ENCODE data around the gene OR51T1.

OR51T1 gene

GRCh38 chr11:4886186-4886585 is 4.5 kb downstream of the OR51T1 start:
- Histone ChIP-seq H3K27ac (ENCODE audit: low read depth, low read length) (no peak overlapping the region), H3K9ac (ENCODE audit: low read length) (no peak overlapping the region), H3K27me3 (ENCODE audit: control insufficient read depth in 1 of 2, insufficient read depth in 2 of 2, low read length in 2 of 2) (no peaks in the 10 kb centered on the region), H3K9me3 (ENCODE audit: low read length) (no peaks in the 10 kb centered on the region), H3K4me1 (ENCODE audit: insufficient read depth, low read length) (no peaks in the 10 kb centered on the region), H3K4me3 (ENCODE audit: low read depth in 1 of 2, low read length in 2 of 2) (no peak overlapping the region), H3K36me3 (ENCODE audit: insufficient read depth, low read length) (no peaks in the 10 kb centered on the region)

GRCh38 chr11:4887591-4887990 is 5.9 kb downstream of the OR51T1 start:
- no peaks in the 10 kb centered on the region for H3K9me3 ChIP-seq (ENCODE audit: low read length)
- H3K4me1 ChIP-seq (ENCODE audit: insufficient read depth, low read length), result no peaks in the 10 kb centered on the region
- H3K27ac ChIP-seq (ENCODE audit: low read depth, low read length), result no peak overlapping the region
- no peaks in the 10 kb centered on the region for H3K27me3 ChIP-seq (ENCODE audit: control insufficient read depth in 1 of 2, insufficient read depth in 2 of 2, low read length in 2 of 2)
- no peak overlapping the region for H3K4me3 ChIP-seq (ENCODE audit: low read depth in 1 of 2, low read length in 2 of 2)
- no peaks in the 10 kb centered on the region for H3K36me3 ChIP-seq (ENCODE audit: insufficient read depth, low read length)
- H3K9ac ChIP-seq (ENCODE audit: low read length), result no peak overlapping the region

DNA sequence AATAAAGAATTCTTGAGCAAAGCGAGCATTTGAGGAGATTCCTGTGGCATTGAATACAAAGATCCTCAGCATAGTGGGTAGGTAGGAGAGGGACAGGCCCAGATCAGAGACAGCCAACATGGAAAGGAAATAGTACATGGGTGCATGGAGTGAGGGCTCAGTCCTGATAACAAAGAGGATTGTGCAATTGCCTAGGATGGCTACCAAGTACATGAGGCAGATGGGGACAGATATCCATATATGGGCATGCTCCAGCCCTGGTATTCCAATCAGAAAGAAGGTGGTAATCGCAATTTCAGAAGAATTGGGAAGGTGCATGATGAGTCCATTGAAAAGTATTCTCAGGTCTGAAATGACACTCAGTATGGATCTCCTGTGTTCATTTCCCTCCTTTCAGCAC is 8.6 kb downstream of the OR51T1 start:
- H3K36me3 ChIP-seq (ENCODE audit: insufficient read depth, low read length), result no peaks in the 10 kb centered on the region

DNA sequence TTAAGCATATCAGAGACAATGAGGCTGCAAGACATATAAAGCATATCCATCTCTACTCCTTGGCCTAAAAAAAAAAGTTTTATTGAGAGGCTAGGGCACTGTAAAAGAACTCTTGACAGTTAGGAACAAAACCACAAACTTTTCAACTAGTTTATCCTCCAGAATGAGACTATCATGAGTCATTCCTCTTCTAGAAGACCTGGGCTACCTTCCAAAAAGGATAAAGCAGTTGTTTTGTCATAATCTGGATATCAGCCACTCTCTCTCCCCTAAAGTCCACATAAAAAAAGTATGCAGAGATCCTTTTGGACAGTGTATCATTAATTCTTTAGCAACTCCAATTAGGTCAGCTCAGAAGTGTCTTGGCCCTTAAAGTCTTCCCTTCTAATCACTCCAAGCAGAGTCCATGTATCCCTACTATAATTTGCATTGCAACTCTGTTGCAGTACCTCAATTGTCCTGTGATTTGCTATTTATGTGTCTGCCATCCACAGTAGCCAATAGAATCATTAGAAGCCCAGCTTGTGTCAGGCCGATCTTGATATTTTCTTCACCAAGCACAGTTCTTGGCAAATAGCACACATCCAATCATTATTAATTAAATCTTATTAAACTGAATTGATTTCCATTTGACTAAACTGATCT is 10.4 kb downstream of the OR51T1 start:
- H3K27ac ChIP-seq (ENCODE audit: low read depth, low read length), result no peak overlapping the region
- no peak overlapping the region for H3K9ac ChIP-seq (ENCODE audit: low read length)
- H3K27me3 ChIP-seq (ENCODE audit: control insufficient read depth in 1 of 2, insufficient read depth in 2 of 2, low read length in 2 of 2), result no peaks in the 10 kb centered on the region
- no peaks in the 10 kb centered on the region for H3K36me3 ChIP-seq (ENCODE audit: insufficient read depth, low read length)
- no peaks in the 10 kb centered on the region for H3K4me1 ChIP-seq (ENCODE audit: insufficient read depth, low read length)
- H3K4me3 ChIP-seq (ENCODE audit: low read depth in 1 of 2, low read length in 2 of 2), result no peak overlapping the region
- H3K9me3 ChIP-seq (ENCODE audit: low read length), result no peaks in the 10 kb centered on the region

More for the DNA sequence above, 8.6 kb downstream of the OR51T1 start:
- H3K9ac ChIP-seq (ENCODE audit: low read length), result no peak overlapping the region
- no peaks in the 10 kb centered on the region for H3K9me3 ChIP-seq (ENCODE audit: low read length)
- no peak overlapping the region for H3K4me3 ChIP-seq (ENCODE audit: low read depth in 1 of 2, low read length in 2 of 2)
- no peaks in the 10 kb centered on the region for H3K27me3 ChIP-seq (ENCODE audit: control insufficient read depth in 1 of 2, insufficient read depth in 2 of 2, low read length in 2 of 2)
- no peak overlapping the region for H3K27ac ChIP-seq (ENCODE audit: low read depth, low read length)
- no peaks in the 10 kb centered on the region for H3K4me1 ChIP-seq (ENCODE audit: insufficient read depth, low read length)

- no peak within 1 kb of the TSS for H3K27ac ChIP-seq (ENCODE audit: low read depth, low read length)
- no peaks in the 10 kb centered on the region for H3K4me1 ChIP-seq (ENCODE audit: insufficient read depth, low read length)
- H3K9me3 ChIP-seq (ENCODE audit: low read length), result no peaks in the 10 kb centered on the region
- H3K36me3 ChIP-seq (ENCODE audit: insufficient read depth, low read length), result no peaks in the 10 kb centered on the region
- no peak within 1 kb of the TSS for H3K4me3 ChIP-seq (ENCODE audit: low read depth in 1 of 2, low read length in 2 of 2)
- no peak within 1 kb of the TSS for H3K9ac ChIP-seq (ENCODE audit: low read length)
- H3K27me3 ChIP-seq (ENCODE audit: control insufficient read depth in 1 of 2, insufficient read depth in 2 of 2, low read length in 2 of 2), result no peaks in the 10 kb centered on the region
Observed at GRCh38 chr11:4903484-4903883, 21.8 kb downstream of the OR51T1 start, which contains the start of gene OR51A7. Gene OR51A7, plus strand, starts transcription at chr11:4903783. Its CDS starts 3,587 bp downstream, at chr11:4907370.

DNA sequence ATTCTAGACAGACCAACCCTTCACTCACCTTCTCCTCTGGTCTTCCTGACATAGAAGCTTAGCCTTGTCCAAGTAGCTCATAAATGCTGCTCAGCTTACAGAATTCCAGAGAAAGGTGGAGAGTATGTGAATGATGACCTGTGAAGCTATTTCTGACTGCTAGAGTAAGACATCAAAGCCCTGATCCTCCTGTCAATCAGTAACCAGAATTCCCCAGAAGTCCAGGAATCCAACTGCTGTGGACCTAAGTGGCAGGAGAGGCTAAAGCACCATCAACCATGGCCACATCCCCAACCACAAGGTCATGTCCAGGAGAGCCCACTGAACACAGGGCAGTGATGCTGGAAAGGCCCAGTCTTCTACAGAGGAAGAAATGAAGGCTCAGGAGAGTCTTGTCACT is 34.9 kb downstream of the OR51T1 start:
- Histone ChIP-seq H3K9me3 (ENCODE audit: low read length) (no peaks in the 10 kb centered on the region), H3K36me3 (ENCODE audit: insufficient read depth, low read length) (no peaks in the 10 kb centered on the region), H3K27ac (ENCODE audit: low read depth, low read length) (no peak overlapping the region), H3K4me3 (ENCODE audit: low read depth in 1 of 2, low read length in 2 of 2) (no peak overlapping the region), H3K4me1 (ENCODE audit: insufficient read depth, low read length) (no peaks in the 10 kb centered on the region), H3K27me3 (ENCODE audit: control insufficient read depth in 1 of 2, insufficient read depth in 2 of 2, low read length in 2 of 2) (no peaks in the 10 kb centered on the region), H3K9ac (ENCODE audit: low read length) (no peak overlapping the region)

- Histone ChIP-seq H3K4me1 (ENCODE audit: insufficient read depth, low read length) (no peaks in the 10 kb centered on the region), H3K4me3 (ENCODE audit: low read depth in 1 of 2, low read length in 2 of 2) (no peak within 1 kb of the TSS), H3K9me3 (ENCODE audit: low read length) (no peaks in the 10 kb centered on the region), H3K27me3 (ENCODE audit: control insufficient read depth in 1 of 2, insufficient read depth in 2 of 2, low read length in 2 of 2) (no peaks in the 10 kb centered on the region), H3K27ac (ENCODE audit: low read depth, low read length) (no peak within 1 kb of the TSS), H3K36me3 (ENCODE audit: insufficient read depth, low read length) (no peaks in the 10 kb centered on the region), H3K9ac (ENCODE audit: low read length) (no peak within 1 kb of the TSS)
Observed at GRCh38 chr11:4919250-4919649, 37.5 kb downstream of the OR51T1 start, which contains the start of gene OR51G2. Gene OR51G2, minus strand, starts transcription at chr11:4919350. Its CDS starts 3,687 bp downstream, at chr11:4915663.

DNA sequence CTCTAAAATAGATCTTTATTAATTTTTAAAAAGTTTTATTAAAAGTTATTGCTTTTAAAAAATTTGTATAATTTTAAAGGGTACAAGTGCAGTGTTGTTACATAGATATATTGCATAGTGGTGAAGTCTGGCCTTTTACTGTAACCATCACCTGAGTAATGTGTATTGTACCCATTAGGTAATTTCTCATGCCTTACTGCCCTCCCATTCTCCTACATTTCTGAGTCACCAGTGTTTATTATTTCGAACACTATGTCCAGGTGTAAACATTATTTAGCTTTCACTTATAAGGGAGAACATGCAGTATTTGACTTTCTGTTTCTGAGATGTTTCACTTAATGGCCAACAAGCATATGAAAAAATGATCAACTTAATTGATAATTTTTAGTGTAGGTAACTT is 40.1 kb downstream of the OR51T1 start:
- Histone ChIP-seq H3K27ac (ENCODE audit: low read depth, low read length) (no peak overlapping the region), H3K4me3 (ENCODE audit: low read depth in 1 of 2, low read length in 2 of 2) (no peak overlapping the region), H3K4me1 (ENCODE audit: insufficient read depth, low read length) (no peaks in the 10 kb centered on the region), H3K9me3 (ENCODE audit: low read length) (no peaks in the 10 kb centered on the region), H3K36me3 (ENCODE audit: insufficient read depth, low read length) (no peaks in the 10 kb centered on the region), H3K27me3 (ENCODE audit: control insufficient read depth in 1 of 2, insufficient read depth in 2 of 2, low read length in 2 of 2) (no peaks in the 10 kb centered on the region), H3K9ac (ENCODE audit: low read length) (no peak overlapping the region)

- H3K4me1 ChIP-seq (ENCODE audit: insufficient read depth, low read length), result no peaks in the 10 kb centered on the region
- H3K9ac ChIP-seq (ENCODE audit: low read length), result no peak overlapping the region
- H3K27ac ChIP-seq (ENCODE audit: low read depth, low read length), result no peak overlapping the region
- H3K9me3 ChIP-seq (ENCODE audit: low read length), result no peaks in the 10 kb centered on the region
- H3K4me3 ChIP-seq (ENCODE audit: low read depth in 1 of 2, low read length in 2 of 2), result no peak overlapping the region
- no peaks in the 10 kb centered on the region for H3K27me3 ChIP-seq (ENCODE audit: control insufficient read depth in 1 of 2, insufficient read depth in 2 of 2, low read length in 2 of 2)
- H3K36me3 ChIP-seq (ENCODE audit: insufficient read depth, low read length), result no peaks in the 10 kb centered on the region
Observed at GRCh38 chr11:4922304-4922703, 40.6 kb downstream of the OR51T1 start.

DNA sequence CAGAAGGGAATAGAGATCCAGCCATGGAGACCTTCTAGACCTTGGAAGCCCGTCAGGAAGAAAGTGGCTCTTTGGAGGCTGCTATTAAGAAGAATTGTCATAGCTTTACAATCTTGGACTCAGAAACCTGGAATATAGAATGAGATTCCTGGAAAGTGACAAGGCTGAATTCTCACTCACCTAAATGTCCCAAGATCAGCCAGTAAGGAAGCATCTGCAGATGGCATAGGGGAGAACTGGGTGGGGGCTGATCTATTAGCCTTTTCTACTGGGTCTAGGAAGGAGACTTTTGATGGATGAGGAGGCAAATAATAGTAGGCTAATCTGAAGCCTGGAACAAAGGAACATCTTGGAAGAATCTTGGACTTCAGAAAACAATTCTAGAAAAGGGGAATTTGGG is 42.5 kb downstream of the OR51T1 start, which contains the start of gene OR51G1:
Gene OR51G1 (minus strand): TSS at position 101 of the 400 bp plus-strand sequence. CDS start 0 bp downstream, at position 101.
- Histone ChIP-seq H3K9ac (ENCODE audit: low read length) (no peak within 1 kb of the TSS), H3K4me1 (ENCODE audit: insufficient read depth, low read length) (no peaks in the 10 kb centered on the region), H3K27me3 (ENCODE audit: control insufficient read depth in 1 of 2, insufficient read depth in 2 of 2, low read length in 2 of 2) (no peaks in the 10 kb centered on the region), H3K4me3 (ENCODE audit: low read depth in 1 of 2, low read length in 2 of 2) (no peak within 1 kb of the TSS), H3K36me3 (ENCODE audit: insufficient read depth, low read length) (no peaks in the 10 kb centered on the region), H3K9me3 (ENCODE audit: low read length) (no peaks in the 10 kb centered on the region), H3K27ac (ENCODE audit: low read depth, low read length) (no peak within 1 kb of the TSS)

DNA sequence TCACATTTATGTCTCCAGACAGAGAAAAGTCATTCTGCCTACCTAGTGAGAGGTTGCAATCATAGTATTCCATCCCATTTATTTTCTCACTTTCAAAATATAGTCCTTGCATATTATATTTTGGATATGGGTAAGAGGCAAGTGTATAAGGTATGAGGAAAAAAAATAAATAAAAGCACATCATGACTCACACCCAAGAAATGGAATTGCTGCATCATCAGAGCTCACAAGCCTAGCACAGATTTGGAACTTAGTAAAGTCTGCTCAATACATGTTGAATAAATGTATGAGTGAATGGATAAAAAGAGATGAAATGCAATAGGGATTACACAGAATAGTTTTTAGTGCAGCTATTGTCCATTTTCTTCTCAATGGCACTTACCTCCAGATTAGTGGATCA is 44.9 kb downstream of the OR51T1 start:
- Histone ChIP-seq H3K9ac (ENCODE audit: low read length) (no peak overlapping the region), H3K4me1 (ENCODE audit: insufficient read depth, low read length) (no peaks in the 10 kb centered on the region), H3K36me3 (ENCODE audit: insufficient read depth, low read length) (no peaks in the 10 kb centered on the region), H3K9me3 (ENCODE audit: low read length) (no peaks in the 10 kb centered on the region), H3K4me3 (ENCODE audit: low read depth in 1 of 2, low read length in 2 of 2) (no peak overlapping the region), H3K27ac (ENCODE audit: low read depth, low read length) (no peak overlapping the region), H3K27me3 (ENCODE audit: control insufficient read depth in 1 of 2, insufficient read depth in 2 of 2, low read length in 2 of 2) (no peaks in the 10 kb centered on the region)

Data from muscle layer of colon (tissue), 2 donors.